Measurements from ENCODE around the gene CAND2. TPM values are rescaled to one million over a fixed set of nuclear protein-coding genes. Genes with fewer than 3 reads are reported as not detected.

Gene CAND2
- total and polyA plus RNA-seq, 2 of the 8 experiments (the other 6 are each of a cell fraction or from before 2014, with no cell fraction given), result 8.7 TPM

GRCh38 chr3:12809435-12809834 is 13.0 kb downstream of the CAND2 start:
- H3K23ac ChIP-seq (ENCODE audit: insufficient read length), result no peak overlapping the region
- POLR2A ChIA-PET (ENCODE audit: partially characterized antibody), result interaction anchor here (1.1 to 28.5 kb wide), 4 partner anchors 10 to 52 kb away, joined by 3 to 661 read pairs (median 8); partner anchors contain the start of genes CAND2 and RPL32
- H3K79me1 ChIP-seq (ENCODE audit: low read depth, low read length), result no peaks in the 10 kb centered on the region
- H3K4me3 ChIP-seq (ENCODE audit: extremely low read depth in 1 of 4, insufficient read depth in 2 of 4, low read depth in 3 of 4, low read length in 4 of 4), result peak overlapping the region; percentile 38 to 64 (median 60)
- no peak overlapping the region for H2BK120ac ChIP-seq (replicated peaks; ENCODE audit: low read depth, low read length)
- H3K36me3 ChIP-seq (ENCODE audit: control insufficient read depth in 2 of 4, insufficient read depth in 4 of 4, low read length in 3 of 4), result peaks cover 0 to 12% (median 2%) of the 10 kb centered on the region in 4 experiments; a peak in 5 of 8 replicates
- H4K20me1 ChIP-seq (replicated peaks in 1 of 2; ENCODE audit: control insufficient read depth in 1 of 2, insufficient read depth in 2 of 2, low read length in 2 of 2), result no peaks in the 10 kb centered on the region
- WGBS, 2 experiments (ENCODE audit: extremely low coverage in 1 of 2, insufficient coverage in 1 of 2, insufficient read length in 1 of 2, insufficient replicate concordance in 2 of 2, low coverage in 1 of 2, low lambda C conversion rate in 2 of 2, missing lambda C conversion rate in 1 of 2), result 83% methylated on average over 5 of the region's 5 CpGs; no CpG with 5 or more reads in 1 of the 2 experiments
- H4K91ac ChIP-seq (replicated peaks; ENCODE audit: insufficient read length, low read length), result no peak overlapping the region
- no peaks in the 10 kb centered on the region for H3K79me2 ChIP-seq (ENCODE audit: control insufficient read depth in 1 of 2, insufficient read depth in 2 of 2, low read length in 2 of 2)
- H3K56ac ChIP-seq (replicated peaks; ENCODE audit: insufficient read length, low read depth, low read length), result no peak overlapping the region
- no peak overlapping the region for H2BK5ac ChIP-seq (ENCODE audit: low read depth, low read length)
- H3K18ac ChIP-seq (ENCODE audit: extremely low read depth, low read length), result no peak overlapping the region
- FAIRE-seq (no peak), DNase-seq (ENCODE audit: low read depth in 1 of 2, low spot score in 2 of 2) (no peak)
- H3K27ac ChIP-seq (ENCODE audit: low read depth, low read length), result no peak overlapping the region
- peaks cover 3% of the 10 kb centered on the region; the same call in 1 of the 2 replicates for H3K23me2 ChIP-seq (ENCODE audit: low read depth, low read length)
- H3K4ac ChIP-seq (replicated peaks; ENCODE audit: insufficient read length, low read depth, low read length), result no peak overlapping the region
- CTCF ChIA-PET (ENCODE audit: partially characterized antibody), result interaction anchor here (1.3 to 5.1 kb wide), 13 partner anchors 10 to 102 kb away, joined by 3 to 54 read pairs (median 6); no protein-coding TSS in a partner anchor
- no peaks in the 10 kb centered on the region for H3K27me3 ChIP-seq (replicated peaks in 1 of 4; ENCODE audit: control insufficient read depth in 3 of 4, extremely low read depth in 1 of 4, insufficient read depth in 3 of 4, low read length in 3 of 4)
- TF ChIP-seq HDAC2 (IDR thresholded peaks at IDR 0.05; ENCODE audit: borderline replicate concordance in 1 of 2, low read depth in 2 of 2, low read length in 2 of 2) (peak in 1 of 2 experiments; percentile 32; a peak in 1 of 4 replicates), SAP30 (IDR thresholded peaks at IDR 0.05; ENCODE audit: insufficient read depth, insufficient replicate concordance, low read length) (no peak)
- no peaks in the 10 kb centered on the region for H3K9me3 ChIP-seq (ENCODE audit: insufficient read depth in 2 of 2, low read depth in 1 of 2, low read length in 1 of 2)
- H3K9ac ChIP-seq (replicated peaks in 1 of 4; ENCODE audit: extremely low read depth in 1 of 4, low read depth in 3 of 4, low read length in 3 of 4), result no peak overlapping the region; a peak in 1 of 7 replicates
- H2BK20ac ChIP-seq (ENCODE audit: low read length), result no peak overlapping the region
- peaks cover 0 to 8% (median 4%) of the 10 kb centered on the region in 4 experiments; a peak in 4 of 7 replicates for H3K4me1 ChIP-seq (replicated peaks in 1 of 4; ENCODE audit: control insufficient read depth in 3 of 4, insufficient read depth in 4 of 4, low read length in 3 of 4)
- no peak overlapping the region for H2BK15ac ChIP-seq (ENCODE audit: low read length)
- H4K5ac ChIP-seq (ENCODE audit: insufficient read length, low read depth, low read length), result peak overlapping the region; percentile 26
- H4K8ac ChIP-seq (ENCODE audit: extremely low read depth, insufficient read depth, low read length), result no peak overlapping the region
- peak overlapping the region; percentile 77; the same call in 1 of the 2 replicates for H2AFZ ChIP-seq (ENCODE audit: low read length)
- H3K4me2 ChIP-seq (ENCODE audit: insufficient read depth in 1 of 2, low read depth in 2 of 2, low read length in 2 of 2), result peak overlapping the region; percentile 54 to 77
- no peak overlapping the region for H3K14ac ChIP-seq (ENCODE audit: insufficient read length)
- H2AK5ac ChIP-seq (ENCODE audit: low read depth, low read length), result no peak overlapping the region
- no peak overlapping the region for H2BK12ac ChIP-seq (ENCODE audit: low read depth, low read length)

Measured in H1 (cell line).